ENCODE results near the gene CXorf51B.
"Not testable (repeated sequence)": the region's sequence is repeated elsewhere in the genome, so short reads cannot be mapped to it uniquely, and the experiment has no call there.

Gene CXorf51B

GRCh38 chrX:146809471-146809870 is at the start of gene CXorf51B:
TSS of gene CXorf51B (plus strand) at chrX:146809771. CDS start at chrX:146809792, 21 bp downstream.
- not testable (repeated sequence) for DNase-seq (ENCODE audit: low read depth in 2 of 2)

DNA sequence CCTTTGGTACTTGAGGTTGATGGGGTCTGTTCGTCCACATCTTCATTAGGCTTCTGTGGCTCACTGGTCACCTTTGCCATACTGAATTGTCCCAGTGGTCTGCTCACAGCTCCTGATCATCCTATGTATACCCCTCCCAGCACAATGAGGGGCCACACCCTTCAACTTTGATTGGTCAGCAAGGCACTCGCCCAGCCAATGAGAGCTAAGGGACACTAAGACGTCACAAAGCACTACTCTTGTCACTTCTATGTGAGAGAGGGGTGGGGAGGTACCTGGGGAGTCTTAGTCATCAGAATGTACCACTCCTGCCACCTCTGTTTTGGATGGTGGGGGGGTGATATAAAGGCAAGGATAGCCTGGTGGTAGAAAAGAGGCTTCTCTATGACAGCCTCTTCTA is 5.1 kb downstream of the CXorf51B start, which contains the start of gene CXorf51A:
CXorf51A (minus strand) TSS at position 101 of the 400 bp plus-strand sequence; CDS start at position 80, 21 bp downstream.
- not testable (repeated sequence) for DNase-seq (ENCODE audit: low read depth in 2 of 2)

DNA sequence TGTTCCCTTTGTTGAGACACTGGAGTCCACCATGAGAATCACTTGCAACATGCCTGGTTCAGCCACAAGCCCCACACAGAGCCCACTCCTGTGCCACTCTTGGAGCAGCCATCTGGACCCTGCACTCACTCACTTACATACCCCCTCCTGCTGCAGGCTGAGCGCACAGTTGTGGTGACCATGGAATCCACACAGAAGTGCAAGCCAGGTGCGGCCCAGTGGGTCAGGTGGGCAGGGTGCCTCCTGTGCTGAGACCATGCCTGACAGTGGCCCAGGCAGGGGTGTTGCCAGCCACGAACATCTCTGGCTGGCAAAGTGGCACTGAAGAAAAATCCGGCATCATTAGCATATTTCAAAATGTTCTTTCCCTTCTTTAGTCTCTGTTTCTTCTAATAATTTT is 22.4 kb downstream of the CXorf51B start:
- DNase-seq (ENCODE audit: low read depth in 2 of 2) = no peak

- no peak for DNase-seq (ENCODE audit: low read depth in 2 of 2)
Observed at GRCh38 chrX:146854281-146854680, 44.7 kb downstream of the CXorf51B start.
